ENCODE results near the gene ATE1. TPM values are rescaled to one million over a fixed set of nuclear protein-coding genes. Genes with fewer than 3 reads are reported as not detected.

ATE1 gene
- total RNA-seq, 1 experiment from 2014 or later, result 23.8 TPM

DNA sequence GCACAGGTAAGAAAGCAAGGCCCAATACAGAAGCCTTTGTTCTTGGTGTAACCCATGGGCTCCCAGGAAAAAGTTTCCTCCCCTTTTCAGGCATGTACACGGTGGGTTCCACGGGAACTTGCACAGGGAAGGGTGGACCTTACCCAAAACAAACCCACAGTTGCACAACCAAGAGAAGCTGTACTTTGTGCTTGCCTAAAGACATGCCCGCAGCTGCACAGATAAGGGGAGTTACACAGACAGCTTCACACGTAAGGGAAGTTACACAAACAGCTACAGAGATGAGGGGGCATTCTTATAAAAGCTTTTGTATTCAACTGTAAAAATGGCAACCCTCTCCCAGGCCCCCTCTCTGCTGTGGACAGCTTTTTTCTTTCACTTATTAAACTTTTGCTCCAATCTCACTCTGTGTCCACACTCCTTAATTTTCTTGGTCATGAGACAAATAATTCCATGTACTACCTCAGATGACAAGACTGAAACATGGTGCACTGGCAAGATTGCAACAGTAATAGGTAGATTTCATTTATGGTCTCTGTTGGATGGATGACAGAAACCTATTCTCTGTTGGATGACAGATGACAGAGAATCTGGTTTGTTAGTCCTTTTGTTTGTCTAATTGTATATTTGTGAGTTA lies 72.9 kb downstream of the ATE1 start:
- ChIA-PET POLR2A (no interaction called here), CTCF (interaction anchor here (0.8 to 1.0 kb wide), 2 partner anchors 46 to 158 kb away, joined by 3 read pairs; no protein-coding TSS in a partner anchor)
- TF ChIP-seq GABPB1 (CRISPR knock-in tag; IDR thresholded peaks at IDR 0.05) (peak; percentile 39; the same call in 1 of the 2 replicates), FOXP4 (CRISPR knock-in tag; IDR thresholded peaks at IDR 0.05) (no peak), GTF2I (CRISPR knock-in tag; conservative IDR thresholded peaks at IDR 0.05) (no peak), PRRX2 (CRISPR knock-in tag; IDR thresholded peaks at IDR 0.05) (no peak)
- DNase-seq (ENCODE audit: low spot score) (no peak), ATAC-seq (no peak)
- H3K27me3 Mint-ChIP-seq (ENCODE audit: low read depth), result no peaks in the 10 kb centered on the region
- peaks cover 11% of the 10 kb centered on the region for H3K4me1 Mint-ChIP-seq
- H3K4me3 Mint-ChIP-seq, result no peak overlapping the region
- H3K27ac Mint-ChIP-seq, result peak overlapping the region; percentile 34; the same call in 1 of the 2 replicates
- peaks cover 42% of the 10 kb centered on the region for H3K36me3 Mint-ChIP-seq
- H3K9me3 Mint-ChIP-seq, result peaks cover 34% of the 10 kb centered on the region

DNA sequence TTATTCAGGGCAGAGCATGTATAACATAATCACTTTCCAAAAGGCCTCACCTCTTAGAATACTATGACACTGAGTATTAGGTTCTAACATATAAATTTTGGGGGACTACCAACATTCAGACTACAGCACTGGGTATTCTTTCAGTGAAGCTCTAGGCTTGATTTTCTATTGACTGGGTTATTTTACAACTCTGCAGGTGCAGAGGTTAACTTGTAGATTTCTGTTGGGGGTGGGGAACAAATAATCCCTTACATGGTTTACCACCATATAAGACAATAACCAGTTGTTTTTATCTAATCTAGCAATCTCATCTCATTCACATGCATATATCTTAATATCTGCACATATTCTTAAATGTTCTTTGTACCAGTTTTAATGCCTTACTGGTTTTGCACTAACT lies 73.9 kb downstream of the ATE1 start:
- peaks cover 51% of the 10 kb centered on the region for H3K36me3 Mint-ChIP-seq
- TF ChIP-seq GTF2I (CRISPR knock-in tag; conservative IDR thresholded peaks at IDR 0.05) (no peak), ZNF138 (CRISPR knock-in tag; conservative IDR thresholded peaks at IDR 0.05) (no peak), ZBTB43 (CRISPR knock-in tag; IDR thresholded peaks at IDR 0.05) (no peak), NR1H2 (CRISPR knock-in tag; IDR thresholded peaks at IDR 0.05) (no peak), NFATC4 (CRISPR knock-in tag; IDR thresholded peaks at IDR 0.05) (no peak), NFYB (CRISPR knock-in tag; conservative IDR thresholded peaks at IDR 0.05; ENCODE audit: low read depth) (no peak), IRF2 (CRISPR knock-in tag; IDR thresholded peaks at IDR 0.05; ENCODE audit: borderline replicate concordance, low read depth) (no peak), PRDM15 (CRISPR knock-in tag; IDR thresholded peaks at IDR 0.05) (no peak), E2F1 (CRISPR knock-in tag; IDR thresholded peaks at IDR 0.05) (no peak), ZNF423 (CRISPR knock-in tag; IDR thresholded peaks at IDR 0.05) (no peak), E2F5 (CRISPR knock-in tag; IDR thresholded peaks at IDR 0.05) (no peak), ZNF121 (CRISPR knock-in tag; IDR thresholded peaks at IDR 0.05) (no peak), RORB (CRISPR knock-in tag; IDR thresholded peaks at IDR 0.05) (no peak)
- TF ChIP-seq, protein P1, sequence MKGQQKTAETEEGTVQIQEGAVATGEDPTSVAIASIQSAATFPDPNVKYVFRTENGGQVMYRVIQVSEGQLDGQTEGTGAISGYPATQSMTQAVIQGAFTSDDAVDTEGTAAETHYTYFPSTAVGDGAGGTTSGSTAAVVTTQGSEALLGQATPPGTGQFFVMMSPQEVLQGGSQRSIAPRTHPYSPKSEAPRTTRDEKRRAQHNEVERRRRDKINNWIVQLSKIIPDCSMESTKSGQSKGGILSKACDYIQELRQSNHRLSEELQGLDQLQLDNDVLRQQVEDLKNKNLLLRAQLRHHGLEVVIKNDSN (CRISPR knock-in tag; IDR thresholded peaks at IDR 0.05), result no peak
- no peak overlapping the region for H3K4me3 Mint-ChIP-seq
- DNase-seq (ENCODE audit: low spot score) (no peak), ATAC-seq (no peak)
- no peak overlapping the region for H3K27ac Mint-ChIP-seq
- CTCF ChIA-PET, result interaction anchor here (0.8 to 1.0 kb wide), 3 partner anchors 31 to 157 kb away, joined by 3 read pairs; no protein-coding TSS in a partner anchor
- peaks cover 11% of the 10 kb centered on the region for H3K4me1 Mint-ChIP-seq
- H3K27me3 Mint-ChIP-seq (ENCODE audit: low read depth), result no peaks in the 10 kb centered on the region
- POLR2A ChIA-PET, result no interaction called here
- peaks cover 34% of the 10 kb centered on the region for H3K9me3 Mint-ChIP-seq

All from WTC11 (cell line).